Measurements from ENCODE around the gene SHLD1.

Gene SHLD1

DNA sequence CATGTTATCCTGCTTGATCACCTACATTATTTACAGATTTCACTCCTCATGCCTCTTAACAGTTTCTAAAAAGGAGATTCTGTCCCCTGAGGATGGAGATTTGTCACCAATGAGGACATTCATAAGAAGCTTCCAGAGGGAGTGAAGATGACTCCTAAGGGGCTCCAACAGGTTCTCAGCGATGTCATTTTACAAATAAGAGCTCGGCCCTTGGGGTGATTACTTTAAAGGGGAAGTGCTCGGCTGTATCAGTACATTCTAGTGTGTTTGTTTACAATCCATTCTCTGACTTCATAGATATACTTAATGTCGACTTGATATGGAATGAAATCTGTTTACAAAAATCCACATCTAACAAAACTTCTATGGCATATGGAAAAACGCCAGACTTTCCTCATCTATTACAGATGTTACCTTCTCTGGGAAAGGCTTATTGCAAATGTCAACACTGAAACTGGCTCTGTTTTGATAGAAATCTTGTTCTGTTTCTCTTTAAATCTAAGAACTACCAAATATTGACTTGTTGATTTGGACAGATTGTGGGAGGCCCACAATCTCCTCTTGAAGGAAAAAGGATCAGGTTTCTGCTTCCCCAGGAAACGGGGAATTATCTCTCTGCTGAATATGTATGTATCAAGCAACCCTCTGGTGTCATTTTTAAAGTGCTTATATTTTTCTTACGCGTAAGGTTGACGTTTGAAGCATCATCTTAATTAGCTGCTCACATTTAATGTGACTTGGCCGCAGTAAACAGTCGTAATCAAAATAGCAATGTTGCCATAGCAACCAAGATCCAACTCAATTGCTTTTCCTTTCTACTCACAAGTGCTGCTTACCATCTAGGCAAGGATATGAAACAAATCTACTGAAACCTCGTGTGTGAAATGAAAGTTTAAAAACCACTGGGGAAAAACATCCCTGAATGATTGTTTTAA, 95.7 kb downstream of the SHLD1 start:
- DNase-seq (ENCODE audit: low read depth in 2 of 2) = no peak

DNA sequence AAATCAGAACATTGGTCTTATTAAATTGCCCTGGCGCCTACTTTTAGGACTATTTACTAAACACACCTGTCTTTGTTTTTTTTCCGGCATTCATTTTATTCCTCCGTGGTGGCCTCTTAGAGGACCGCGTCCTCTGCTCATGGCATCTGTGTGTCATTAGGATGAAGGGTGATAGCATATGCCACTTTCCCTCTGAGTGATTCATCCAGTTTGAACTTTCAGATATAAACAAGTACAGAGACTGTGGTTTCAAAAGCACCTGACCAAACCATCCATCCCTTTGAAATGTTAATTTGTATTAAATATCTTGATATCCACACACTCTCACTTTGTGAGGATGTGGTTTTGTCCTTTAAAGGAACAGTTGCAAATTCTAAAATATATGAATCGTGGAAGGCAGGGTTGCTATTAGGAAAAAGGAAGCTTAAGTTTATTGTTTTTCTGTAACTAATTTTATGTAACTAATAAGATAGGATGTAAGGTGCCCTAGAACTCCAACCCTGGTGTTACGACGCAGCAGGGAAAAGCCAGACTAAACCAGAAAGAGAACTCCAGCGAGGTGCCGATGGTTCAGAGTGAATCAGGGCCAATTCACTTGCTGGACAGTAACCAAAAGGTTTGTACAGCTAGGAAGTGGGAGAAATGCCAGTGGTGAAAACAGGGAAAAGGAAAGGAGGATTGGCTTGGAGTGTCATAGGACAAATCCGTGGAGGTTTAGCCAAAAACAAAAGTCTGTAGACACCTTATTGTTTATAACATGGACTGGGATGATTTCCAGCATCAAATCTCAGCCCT, 98.7 kb downstream of the SHLD1 start:
- no peak for DNase-seq (ENCODE audit: low read depth in 2 of 2)

DNA sequence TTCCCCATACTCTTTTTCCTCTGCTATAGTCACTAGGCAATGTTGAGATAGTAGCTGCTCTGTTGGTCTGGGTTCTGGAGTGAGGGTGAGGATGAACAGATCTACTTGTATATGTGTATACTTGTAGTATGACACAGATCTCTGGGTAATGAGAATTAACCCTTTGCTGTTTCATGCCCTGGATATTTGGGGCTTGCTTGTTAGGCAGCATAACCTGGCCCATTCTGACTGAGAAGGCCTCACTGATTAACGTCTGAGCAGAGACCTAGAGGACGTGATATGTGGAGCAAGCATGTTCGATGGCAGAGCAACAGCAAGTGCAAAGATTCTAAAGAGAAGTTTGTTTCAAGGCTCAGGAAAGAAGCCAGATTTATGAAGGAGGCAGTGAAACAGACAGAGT, 105.7 kb downstream of the SHLD1 start:
- no peak for DNase-seq (ENCODE audit: low read depth in 2 of 2)

- no peak for DNase-seq (ENCODE audit: low read depth in 2 of 2)
Measured at GRCh38 chr20:5859608-5860007, 109.4 kb downstream of the SHLD1 start.

- DNase-seq (ENCODE audit: low read depth in 2 of 2) = no peak
Measured at GRCh38 chr20:5862703-5863039, 112.5 kb downstream of the SHLD1 start.

DNA sequence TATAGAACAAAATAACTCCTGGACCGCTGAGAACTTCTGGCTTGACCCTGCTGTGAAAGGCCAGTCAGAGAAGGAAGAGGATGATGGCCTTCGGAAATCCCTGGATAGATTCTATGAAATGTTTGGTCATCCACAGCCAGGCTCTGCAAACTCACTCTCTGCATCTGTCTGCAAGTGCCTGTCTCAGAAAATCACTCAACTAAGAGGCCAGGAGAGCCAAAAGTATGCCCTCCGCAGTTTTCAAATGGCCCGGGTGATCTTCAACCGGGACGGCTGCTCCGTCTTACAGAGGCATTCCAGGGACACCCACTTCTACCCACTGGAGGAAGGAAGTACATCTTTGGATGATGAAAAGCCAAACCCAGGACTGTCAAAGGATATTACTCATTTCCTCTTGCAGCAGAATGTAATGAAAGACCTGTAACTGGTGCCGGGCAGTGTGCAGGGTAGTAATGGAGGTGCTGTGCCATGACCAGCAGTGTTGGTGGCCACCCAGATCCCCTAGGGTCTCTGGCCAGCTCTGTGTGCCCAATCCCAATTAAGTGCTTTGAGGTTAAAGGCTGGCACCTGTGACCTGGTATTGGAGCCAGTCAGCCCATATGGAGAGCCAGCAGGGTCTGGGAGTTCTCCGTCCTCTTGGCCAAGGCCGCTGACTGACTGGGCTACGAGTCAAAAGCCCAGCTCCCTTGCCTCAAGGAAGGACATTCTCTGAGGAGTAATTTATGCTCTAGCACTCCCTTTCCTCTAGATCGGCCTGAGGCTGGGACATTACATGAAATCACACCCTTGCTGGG, 113.0 kb downstream of the SHLD1 start:
- no peak for DNase-seq (ENCODE audit: low read depth in 2 of 2)

DNA sequence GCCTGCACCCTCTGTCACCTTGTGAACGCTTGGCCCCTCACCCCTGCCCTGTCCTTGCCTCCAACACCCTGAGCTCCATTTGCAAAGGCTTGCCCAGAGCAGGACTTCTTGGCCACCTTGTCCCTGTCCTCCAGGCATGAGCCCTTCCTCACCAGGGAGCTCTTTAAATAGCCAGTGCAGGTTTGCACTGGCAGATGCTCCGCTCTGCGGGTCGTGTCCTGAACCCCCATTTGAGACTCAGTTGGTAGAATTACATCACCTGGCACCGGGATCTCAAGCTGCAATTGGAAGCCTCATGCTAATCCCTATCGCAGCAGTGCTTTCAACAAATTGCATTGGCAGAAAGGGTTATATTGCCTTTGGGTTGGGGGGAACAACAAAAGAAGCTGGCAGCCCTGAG, 114.2 kb downstream of the SHLD1 start:
- DNase-seq (ENCODE audit: low read depth in 2 of 2) = no peak

GRCh38 chr20:5864873-5865587, 114.8 kb downstream of the SHLD1 start:
- DNase-seq (ENCODE audit: low read depth in 2 of 2) = no peak

- no peak for DNase-seq (ENCODE audit: low read depth in 2 of 2)
Measured at GRCh38 chr20:5865604-5866003, 115.4 kb downstream of the SHLD1 start.

DNA sequence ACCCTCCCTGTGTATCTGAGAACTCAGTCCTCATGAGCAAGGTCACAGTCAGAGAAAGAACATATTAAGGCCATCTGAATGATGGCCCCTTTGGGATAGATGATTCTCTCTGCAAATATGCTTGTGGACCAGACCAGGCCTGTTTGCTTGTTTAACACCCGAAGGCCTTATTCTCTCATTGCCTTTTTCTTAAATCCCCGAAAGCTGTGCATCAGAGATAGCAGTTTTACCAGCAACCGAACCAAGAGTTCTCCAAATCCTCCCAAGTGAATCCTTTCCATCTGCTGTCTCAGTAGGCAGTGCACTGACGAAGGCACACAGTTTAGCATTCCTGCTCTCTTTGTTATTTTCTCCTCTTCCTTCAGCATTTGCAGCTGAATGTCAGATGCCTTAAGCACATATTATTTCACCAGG, 120.4 kb downstream of the SHLD1 start:
- DNase-seq (ENCODE audit: low read depth in 2 of 2) = no peak

DNA sequence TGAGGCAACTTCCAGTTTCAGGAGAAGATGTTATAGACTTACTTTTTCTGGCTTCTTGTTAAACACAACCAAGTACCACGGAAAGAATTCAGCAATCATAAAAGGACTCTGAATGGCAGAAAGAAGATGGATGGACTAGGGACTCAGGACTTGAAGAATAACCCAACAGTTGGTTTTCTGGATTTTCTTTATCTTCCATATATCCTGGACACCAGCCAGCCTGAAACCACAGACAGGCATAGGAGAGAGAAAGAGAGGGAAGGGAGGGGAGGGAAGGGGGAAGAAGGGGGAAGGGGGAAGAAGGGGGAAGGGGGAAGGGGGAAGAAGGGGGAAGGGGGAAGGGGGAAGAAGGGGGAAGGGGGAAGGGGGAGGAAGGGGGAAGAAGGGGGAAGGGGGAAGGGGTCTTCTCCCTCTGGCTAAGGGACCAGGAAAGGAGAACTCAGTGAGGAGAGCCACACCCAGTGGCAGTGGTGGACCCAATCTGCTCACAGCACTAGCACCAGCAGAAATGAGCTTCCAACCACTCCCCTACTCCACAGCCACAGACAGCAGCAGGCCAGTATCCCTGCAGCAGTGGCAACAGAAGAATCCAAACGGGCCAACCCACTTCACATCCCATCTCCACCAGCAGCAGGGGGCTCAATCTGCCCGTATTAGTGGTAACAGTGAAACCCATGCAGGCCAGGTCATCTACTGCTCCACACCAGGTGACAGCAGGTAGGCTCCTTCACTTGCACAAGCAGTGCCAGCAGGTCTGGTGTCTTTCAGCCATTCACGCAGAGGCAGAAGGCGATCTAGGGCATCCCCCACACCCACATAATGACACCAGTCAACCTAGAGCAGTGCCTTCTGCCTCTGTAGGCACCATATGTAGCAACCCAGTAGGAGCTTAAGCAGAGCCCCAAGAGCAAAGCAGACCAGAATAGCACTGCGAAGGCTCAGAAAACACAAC, 121.5 kb downstream of the SHLD1 start:
- DNase-seq (ENCODE audit: low read depth in 2 of 2) = no peak

DNA sequence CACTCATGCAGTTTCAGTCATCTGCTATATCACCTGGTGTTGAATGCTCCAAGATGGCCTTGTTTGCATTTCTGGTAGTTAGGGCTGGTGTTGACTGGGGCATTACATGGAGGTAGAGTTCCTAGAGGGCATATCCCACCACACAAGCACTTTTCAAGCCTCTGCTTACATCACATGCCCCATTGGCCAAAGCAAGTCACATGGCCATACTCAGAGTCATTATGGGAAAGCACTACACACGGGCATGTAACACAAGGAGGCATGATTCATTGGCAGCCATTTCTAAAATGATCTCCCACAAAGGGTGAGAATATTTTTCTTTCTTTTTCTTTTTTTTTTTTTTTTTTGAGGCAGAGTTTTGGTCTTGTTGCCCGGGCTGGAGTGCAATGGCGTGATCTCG, 126.9 kb downstream of the SHLD1 start:
- no peak for DNase-seq (ENCODE audit: low read depth in 2 of 2)

DNA sequence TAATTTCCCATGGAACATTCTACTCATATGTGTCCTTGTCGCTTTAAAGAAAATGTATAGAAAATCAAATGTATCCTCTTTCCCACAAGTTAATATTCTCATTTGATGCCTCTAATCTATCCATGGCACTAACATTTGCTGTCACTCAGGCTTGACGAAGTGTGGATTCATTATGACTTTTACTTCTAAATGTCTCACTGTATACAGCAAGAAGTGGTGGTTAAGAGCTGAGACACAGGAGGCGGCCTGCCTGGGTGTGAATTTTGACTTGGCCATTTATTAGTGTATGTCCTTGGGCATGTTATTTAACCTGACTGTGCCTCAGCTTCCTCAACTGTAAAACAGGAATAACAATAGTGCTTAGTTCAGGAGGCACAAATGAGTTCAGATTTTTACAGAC, 130.1 kb downstream of the SHLD1 start:
- DNase-seq (ENCODE audit: low read depth in 2 of 2) = no peak

GRCh38 chr20:5881703-5882102, 131.5 kb downstream of the SHLD1 start:
- no peak for DNase-seq (ENCODE audit: low read depth in 2 of 2)

DNA sequence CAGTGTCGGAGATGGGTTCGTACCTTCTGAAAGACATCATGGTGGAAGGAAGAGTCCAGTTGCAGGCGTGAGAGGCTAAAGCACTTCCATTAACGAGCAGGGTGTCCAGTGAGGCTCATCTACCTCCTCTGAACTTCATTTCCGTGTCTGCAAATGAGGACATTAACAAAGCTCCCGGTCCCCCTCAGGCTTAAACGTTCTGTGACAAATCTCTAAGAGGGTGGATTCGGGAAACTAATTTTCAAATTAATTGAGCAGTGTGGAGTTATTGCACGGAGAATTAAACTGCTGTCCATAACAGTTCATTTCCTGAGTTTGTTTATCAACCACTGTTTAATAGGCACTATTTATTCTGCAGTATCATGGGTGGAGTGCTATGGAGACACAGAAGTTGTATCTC, 132.0 kb downstream of the SHLD1 start:
- DNase-seq (ENCODE audit: low read depth in 2 of 2) = no peak

DNA sequence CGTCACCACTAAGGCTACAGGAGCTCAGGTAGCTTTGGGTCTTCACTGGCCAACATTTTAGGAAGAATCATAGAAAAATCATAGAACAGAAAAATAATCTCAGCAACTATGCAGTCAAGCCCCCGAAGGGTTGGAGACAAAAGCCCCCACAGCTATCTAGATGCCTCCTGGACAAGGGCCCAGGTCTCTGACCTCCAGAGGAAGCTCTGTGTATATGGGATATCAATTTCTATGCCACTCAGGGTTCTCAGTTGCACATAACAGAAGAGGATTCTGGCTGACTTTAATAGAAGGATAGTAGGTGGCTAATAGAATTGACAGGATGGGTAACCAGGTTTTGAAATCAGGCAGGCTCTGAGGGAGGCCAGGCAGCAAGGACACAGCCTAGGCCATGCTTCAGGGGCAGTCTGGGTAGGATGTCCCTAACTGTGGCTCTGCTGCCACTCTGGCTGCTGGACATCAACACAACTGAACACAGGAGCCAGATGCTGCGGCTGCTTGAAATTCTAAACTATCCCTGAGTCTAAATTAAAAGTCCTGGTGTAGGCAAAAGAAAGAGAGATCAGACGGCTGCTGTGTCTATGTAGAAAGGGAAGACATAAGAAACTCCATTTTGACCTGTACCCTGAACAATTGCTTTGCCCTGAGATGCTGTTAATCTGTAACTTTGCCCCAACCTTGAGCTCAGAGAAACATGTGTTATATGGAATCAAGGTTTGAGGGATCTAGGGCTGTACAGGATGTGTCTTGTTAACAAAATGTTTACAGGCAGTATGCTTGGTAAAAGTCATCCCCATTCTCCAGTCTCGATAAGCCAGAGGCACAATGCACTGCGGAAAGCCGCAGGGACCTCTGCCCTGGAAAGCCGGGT, 134.5 kb downstream of the SHLD1 start:
- DNase-seq (ENCODE audit: low read depth in 2 of 2) = no peak

DNA sequence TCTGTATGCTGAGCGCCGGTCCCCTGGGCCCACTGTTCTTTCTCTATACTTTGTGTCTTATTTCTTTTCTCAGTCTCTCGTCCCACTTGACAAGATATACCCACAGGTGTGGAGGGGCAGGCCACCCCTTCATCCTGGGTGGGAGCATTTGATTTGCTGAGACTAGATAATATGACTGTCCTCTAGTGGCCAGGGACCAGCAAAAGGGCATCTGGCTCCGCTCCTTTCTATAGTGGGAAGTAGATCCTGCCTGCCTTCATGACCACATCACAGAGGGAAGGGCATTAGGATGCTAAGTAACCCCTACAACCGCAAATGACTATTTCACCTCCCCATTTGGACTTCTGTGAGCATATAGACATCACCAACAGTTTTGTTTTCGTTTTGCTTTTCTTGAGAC, 135.7 kb downstream of the SHLD1 start:
- no peak for DNase-seq (ENCODE audit: low read depth in 2 of 2)

DNA sequence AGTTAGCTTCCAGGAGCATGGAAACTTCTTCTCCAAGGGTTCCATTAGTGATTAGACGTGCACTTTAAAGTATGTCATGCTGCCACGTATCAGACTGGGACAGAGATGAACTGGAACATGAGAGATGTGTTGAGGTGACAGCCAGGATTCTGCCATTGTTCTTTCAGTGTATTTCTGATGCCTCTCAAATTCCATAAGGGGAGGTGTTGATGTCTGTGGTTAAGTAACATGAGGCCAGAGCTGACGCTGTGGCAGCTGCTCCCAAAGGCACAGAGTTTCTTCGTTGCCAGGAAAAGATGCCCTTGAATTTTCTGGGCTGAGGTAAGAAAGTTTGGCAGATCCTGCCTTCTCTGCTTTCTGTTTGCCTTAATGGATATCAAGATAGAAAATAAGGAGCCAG, 136.6 kb downstream of the SHLD1 start:
- DNase-seq (ENCODE audit: low read depth in 2 of 2) = no peak

DNA sequence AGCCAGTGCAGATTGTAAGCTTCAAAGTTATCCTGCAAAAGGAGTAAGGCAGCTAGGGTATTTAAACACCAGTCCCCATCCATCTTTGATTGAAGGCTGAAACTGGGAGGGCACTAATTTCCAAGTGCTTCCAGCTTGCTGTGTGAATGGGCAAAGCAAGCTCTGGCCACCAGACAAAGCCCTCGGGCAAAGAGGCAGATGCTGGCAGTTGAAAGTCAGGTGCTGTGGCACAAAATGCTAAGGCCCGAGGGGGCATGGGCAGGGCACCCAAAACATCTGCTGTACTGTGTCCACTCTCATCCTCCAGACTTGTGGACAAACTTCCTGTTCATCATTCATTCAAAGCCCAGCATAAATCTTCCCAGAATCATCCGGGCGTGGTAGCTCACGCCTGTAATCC, 137.2 kb downstream of the SHLD1 start:
- no peak for DNase-seq (ENCODE audit: low read depth in 2 of 2)

GRCh38 chr20:5888041-5888440, 137.8 kb downstream of the SHLD1 start:
- no peak for DNase-seq (ENCODE audit: low read depth in 2 of 2)

Measured in stimulated activated CD8-positive, alpha-beta memory T cell treated with anti-CD3 and anti-CD28 coated beads, Interleukin-15, amount 100 ng/mL, for 48 hours (primary cell).